A549 (cell line): ENCODE measurements around the gene RABGAP1L.

Experiments
- CEBPB ChIP-seq, 2 experiments: fragments of >200 bp in 1 of 2; sonication (Bioruptor Twin) in 1 of 2; formaldehyde crosslinking in 1 of 2; IDR thresholded peaks; 2 replicates each; pipeline ENCODE4 v1.6.1; 2012 to 2016
- CHD4 ChIP-seq: fragments of 200-600 bp; sonication (generic); IDR thresholded peaks from 2 replicates; pipeline ENCODE4 v1.6.1; 2016; ENCODE audit warnings: antibody characterized with exemption, mild to moderate bottlenecking, borderline replicate concordance
- CTCF ChIP-seq: fragments of >200 bp; sonication (Bioruptor Twin); formaldehyde crosslinking; IDR thresholded peaks from 3 replicates; pipeline ENCODE4 v1.5.1; 2016
- MAFK ChIP-seq: fragments of 450-650 bp; IDR thresholded peaks from 2 replicates; pipeline ENCODE4 v1.6.1; 2014; ENCODE audit not compliant: partially characterized antibody
- POLR2A ChIP-seq: IDR thresholded peaks from 2 replicates; pipeline ENCODE4 v1.6.1; 2012; ENCODE audit warnings: mild to moderate bottlenecking, low read length
- RAD21 ChIP-seq, 2 experiments: fragments of >200 bp in 1 of 2; sonication (Bioruptor Twin) in 1 of 2; formaldehyde crosslinking in 1 of 2; IDR thresholded peaks in 1 of 2; conservative IDR thresholded peaks in 1 of 2; 2 replicates in 1 of 2; 3 replicates in 1 of 2; pipeline ENCODE4 v1.6.1; 2012 to 2018; ENCODE audit warnings: inconsistent platforms in 1 of 2
- RARB ChIP-seq: fragments of 250-450 bp; sonication (Bioruptor Pico); IDR thresholded peaks from 2 replicates; pipeline ENCODE4 v1.8.0; 2021; ENCODE audit warnings: mild to moderate bottlenecking, moderate library complexity
- RCOR1 ChIP-seq: fragments of 150-350 bp; IDR thresholded peaks from 2 replicates; pipeline ENCODE4 v1.6.1; 2014; ENCODE audit warnings: antibody characterized with exemption, low read length, low read depth
- RFX5 ChIP-seq: fragments of 450-650 bp; IDR thresholded peaks from 2 replicates; pipeline ENCODE4 v1.7.1; 2014; ENCODE audit warnings: antibody characterized with exemption, mild to moderate bottlenecking, moderate library complexity
- RNF2 ChIP-seq: fragments of 200-600 bp; sonication (generic); IDR thresholded peaks from 2 replicates; pipeline ENCODE4 v1.6.1; 2016; ENCODE audit warnings: low read depth, mild to moderate bottlenecking, antibody characterized with exemption, moderate library complexity, borderline replicate concordance
- SMC3 ChIP-seq: fragments of >200 bp; sonication (Bioruptor Twin); formaldehyde crosslinking; IDR thresholded peaks from 3 replicates; pipeline ENCODE4 v1.6.1; 2018; ENCODE audit warnings: inconsistent platforms
- TP53 ChIP-seq: fragments of 250-450 bp; sonication (Bioruptor Pico); IDR thresholded peaks from 2 replicates; pipeline ENCODE4 v1.5.0; 2021; ENCODE audit warnings: mild to moderate bottlenecking, moderate library complexity

- TF ChIP-seq RCOR1 (no peak), CTCF (no peak), RNF2 (no peak), RFX5 (no peak), CEBPB (IDR thresholded peaks at IDR 0.05) (no peak), RAD21 (conservative IDR thresholded peaks at IDR 0.05 in 1 of 2, IDR thresholded peaks at IDR 0.05 in 1 of 2) (no peak), CHD4 (no peak), RARB (CRISPR knock-in tag) (no peak), POLR2A (no peak), TP53 (CRISPR knock-in tag) (no peak), MAFK (no peak), SMC3 (no peak)
These were observed 520.8 kb downstream of the RABGAP1L start for GRCh38 chr1:174680101-174680500.
